ENCODE results near the gene SCGB3A1.

The SCGB3A1 gene

DNA sequence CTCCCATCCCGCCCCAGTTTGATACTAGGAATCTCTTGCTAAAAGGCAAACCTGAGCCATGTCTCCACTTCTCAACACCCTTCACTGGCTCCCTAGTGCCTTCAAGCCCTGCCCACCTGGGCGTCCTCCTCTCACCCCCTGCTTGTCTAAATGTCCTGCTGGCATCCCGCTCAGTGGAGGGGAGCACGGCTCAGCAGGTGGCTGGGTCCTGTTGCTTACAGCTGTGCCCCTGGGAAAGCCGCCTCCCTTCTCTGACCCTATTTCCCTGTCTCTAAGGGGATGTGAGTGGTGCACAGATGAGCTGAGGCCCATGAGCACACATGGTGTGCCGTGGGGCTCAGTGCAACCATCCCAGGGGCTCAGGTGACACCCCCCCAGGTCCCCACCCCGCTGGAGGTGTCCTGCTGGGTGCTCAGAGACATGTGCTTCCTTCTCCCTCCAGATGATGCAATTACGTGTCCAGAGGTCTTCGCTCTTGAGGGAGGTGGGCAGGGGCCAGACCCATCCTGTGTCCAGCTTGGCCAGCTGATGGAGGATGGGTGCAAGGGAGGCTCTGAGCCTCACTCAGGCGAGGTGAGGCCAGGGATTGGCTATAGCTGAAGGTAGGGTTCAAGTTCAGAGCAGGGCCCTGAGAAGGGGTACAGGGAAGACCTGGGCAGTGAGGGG, 34.0 kb upstream of the SCGB3A1 start:
- TF ChIP-seq CTCF (IDR thresholded peaks at IDR 0.05; ENCODE audit: control insufficient read depth, insufficient read depth, low read depth, low read length, missing control alignments): no peak
- no peak overlapping the region for H3K4me3 ChIP-seq (ENCODE audit: control insufficient read depth, low read depth, low read length)
- no peak for DNase-seq (ENCODE audit: low read depth)

DNA sequence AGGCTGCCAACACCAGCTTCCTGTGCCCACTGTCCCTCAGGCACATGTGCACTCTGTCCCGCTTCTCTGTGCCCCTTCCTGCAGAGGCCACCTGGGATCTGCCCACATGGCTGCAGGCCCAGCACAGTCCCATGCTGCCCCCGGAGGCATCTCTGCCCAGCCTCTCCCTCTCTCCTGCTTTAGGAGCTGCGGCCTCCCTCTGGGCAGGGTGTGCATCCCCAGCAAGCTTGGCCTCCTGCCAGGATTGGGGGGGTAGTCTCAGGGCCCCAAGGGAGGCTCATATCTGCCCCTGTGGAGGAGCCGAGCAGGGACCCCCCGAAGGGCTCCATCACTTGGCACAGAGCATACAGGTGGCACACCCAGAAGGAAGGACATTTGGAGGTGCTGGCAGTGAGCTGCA, 33.3 kb upstream of the SCGB3A1 start:
- DNase-seq (ENCODE audit: low read depth): no peak
- H3K4me3 ChIP-seq (ENCODE audit: control insufficient read depth, low read depth, low read length): no peak overlapping the region
- TF ChIP-seq CTCF (IDR thresholded peaks at IDR 0.05; ENCODE audit: control insufficient read depth, insufficient read depth, low read depth, low read length, missing control alignments): no peak

- no peak for TF ChIP-seq CTCF (IDR thresholded peaks at IDR 0.05; ENCODE audit: control insufficient read depth, insufficient read depth, low read depth, low read length, missing control alignments)
- DNase-seq (ENCODE audit: low read depth): no peak
- H3K4me3 ChIP-seq (ENCODE audit: control insufficient read depth, low read depth, low read length): no peak overlapping the region
Measured at GRCh38 chr5:180623844-180624243, 32.5 kb upstream of the SCGB3A1 start.

GRCh38 chr5:180623411-180623834, 32.1 kb upstream of the SCGB3A1 start:
- H3K4me3 ChIP-seq (ENCODE audit: control insufficient read depth, low read depth, low read length): no peak overlapping the region
- TF ChIP-seq CTCF (IDR thresholded peaks at IDR 0.05; ENCODE audit: control insufficient read depth, insufficient read depth, low read depth, low read length, missing control alignments): no peak
- no peak for DNase-seq (ENCODE audit: low read depth)

DNA sequence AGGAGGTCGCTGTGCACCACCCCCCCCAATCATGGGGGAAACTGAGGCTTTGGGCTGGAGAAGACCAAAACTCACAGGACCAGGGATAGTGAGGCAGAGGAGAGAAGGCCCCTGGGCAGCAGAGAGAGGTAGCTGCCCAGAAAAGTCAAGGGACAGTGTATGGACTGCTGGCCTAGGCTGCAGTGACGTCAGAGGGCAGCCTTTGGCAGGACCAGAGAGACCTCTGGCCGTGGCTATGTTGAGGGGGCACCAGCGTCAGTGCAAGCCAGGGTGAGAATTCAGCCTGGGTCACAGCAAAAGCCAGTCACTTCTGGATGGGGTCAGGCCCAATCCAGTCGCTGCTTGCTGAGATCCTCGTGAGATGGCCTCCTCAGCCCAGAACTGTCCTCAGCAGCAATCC, 31.6 kb upstream of the SCGB3A1 start:
- no peak for DNase-seq (ENCODE audit: low read depth)
- no peak for TF ChIP-seq CTCF (IDR thresholded peaks at IDR 0.05; ENCODE audit: control insufficient read depth, insufficient read depth, low read depth, low read length, missing control alignments)
- H3K4me3 ChIP-seq (ENCODE audit: control insufficient read depth, low read depth, low read length): no peak overlapping the region

GRCh38 chr5:180621311-180621710, 30.0 kb upstream of the SCGB3A1 start:
- H3K4me3 ChIP-seq (ENCODE audit: control insufficient read depth, low read depth, low read length): no peak overlapping the region
- TF ChIP-seq CTCF (IDR thresholded peaks at IDR 0.05; ENCODE audit: control insufficient read depth, insufficient read depth, low read depth, low read length, missing control alignments): no peak
- no peak for DNase-seq (ENCODE audit: low read depth)

Measured in AG09309 (cell line).